Mucosa of descending colon (tissue), 3 donors: ENCODE results near the gene HIPK2. TPM values are rescaled to one million over a fixed set of nuclear protein-coding genes. Genes with fewer than 3 reads are reported as not detected.
A peak's percentile ranks its signal among the peaks of the same experiment; 100 is the strongest.

ENCODE experiments used
- ATAC-seq: fragments of 200-7000 bp; cut with Tn5 transposase; one replicate; pipeline ENCODE4 v1.9.1; 2020; ENCODE audit warnings: mild to moderate bottlenecking, moderate library complexity
- DNase-seq, 3 donors: peaks; one replicate each; pipeline ENCODE4 v3.0.0-alpha.2; 2020
- H3K36me3 ChIP-seq: fragments of 200-600 bp; one replicate; pipeline ENCODE4 v1.8.0; 2021; ENCODE audit warnings: low read depth, mild to moderate bottlenecking
- H3K4me1 ChIP-seq: fragments of 200-600 bp; one replicate; pipeline ENCODE4 v1.8.0; 2021; ENCODE audit warnings: low read depth, mild to moderate bottlenecking
- H3K4me3 ChIP-seq: fragments of 200-600 bp; one replicate; pipeline ENCODE4 v1.8.0; 2021; ENCODE audit warnings: mild to moderate bottlenecking
- H3K9me3 ChIP-seq: fragments of 200-600 bp; one replicate; pipeline ENCODE4 v1.8.0; 2021; ENCODE audit warnings: mild to moderate bottlenecking
- CTCF ChIP-seq: fragments of 200-600 bp; IDR thresholded peaks from one replicate; pipeline ENCODE4 v1.8.0; 2022; ENCODE audit warnings: antibody characterized with exemption, mild to moderate bottlenecking
- intact Hi-C, 2 donors: fragments of 100-400 bp; cut with DNase I in 1 of 2; cut with micrococcal nuclease in 1 of 2; formaldehyde crosslinking; loops; one replicate each; pipeline versions ENCODE4 v1.11.0 to v1.11.1; 2022; cut with DNase I, micrococcal nuclease
- total RNA-seq, 3 donors: library from RNA; stranded (reverse); fragmentation: NEBNext Ultra II Directional in 2 of 3; extraction: Animal tissue kit (Norgen Biotek cat#: 25700) in 2 of 3; gene quantifications; one replicate each; pipeline versions ENCODE4 v1.2.1 to v1.2.4, GENCODE V29; 2021 to 2023
- donor health status: DM: no; HTN: no; CAD: no; lungs with moderate emphysema.
- donor health status: DM: no; HTN: no; CAD: no.
- donor health status: DM: no; HTN: yes; CAD: no.

The HIPK2 gene
- total RNA-seq, 3 donors from 2014 or later: 29.9 to 63.6 (median 39.9) TPM

DNA sequence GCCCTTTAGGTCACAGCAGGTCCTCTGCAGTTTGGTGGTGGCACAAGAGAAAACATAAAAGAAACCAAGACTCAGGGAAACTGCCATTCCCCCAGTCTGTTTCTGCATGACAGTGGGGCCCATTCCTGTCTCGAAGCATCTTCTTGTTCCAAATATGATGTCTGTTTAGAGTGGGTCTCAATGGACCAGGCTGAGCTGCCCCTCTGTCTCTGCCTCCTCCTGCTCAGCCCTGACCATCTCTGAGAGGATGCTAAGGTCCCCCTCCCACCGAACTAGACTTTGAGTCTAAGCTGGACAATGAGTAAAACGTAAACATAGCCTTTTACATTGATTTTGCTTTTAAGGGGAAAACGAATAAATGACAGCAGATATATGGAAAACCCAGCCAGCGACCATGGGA lies 213.9 kb downstream of the HIPK2 start:
- no peaks in the 10 kb centered on the region for H3K36me3 ChIP-seq
- ATAC-seq (no peak), DNase-seq (no peak)
- intact Hi-C loops: no loop called here
- no peak overlapping the region for H3K4me3 ChIP-seq
- no peaks in the 10 kb centered on the region for H3K9me3 ChIP-seq
- no peaks in the 10 kb centered on the region for H3K4me1 ChIP-seq
- TF ChIP-seq CTCF: no peak

- Histone ChIP-seq H3K36me3 (no peaks in the 10 kb centered on the region), H3K4me3 (no peak overlapping the region), H3K9me3 (no peaks in the 10 kb centered on the region), H3K4me1 (peaks cover 4% of the 10 kb centered on the region)
- DNase-seq (no peak), ATAC-seq (no peak)
- intact Hi-C loops: no loop called here
- no peak for TF ChIP-seq CTCF
Observed at GRCh38 chr7:139562961-139563565, 214.7 kb downstream of the HIPK2 start.

- TF ChIP-seq CTCF: no peak
- no peak for ATAC-seq
- Histone ChIP-seq H3K4me1 (peaks cover 6% of the 10 kb centered on the region), H3K4me3 (no peak overlapping the region), H3K36me3 (no peaks in the 10 kb centered on the region), H3K9me3 (no peaks in the 10 kb centered on the region)
- intact Hi-C loops: no loop called here
- DNase-seq: no peak
Observed at GRCh38 chr7:139562491-139562890, 215.3 kb downstream of the HIPK2 start.

- peak; percentile 88 to 90 (median 89) for DNase-seq
- TF ChIP-seq CTCF: no peak
- Histone ChIP-seq H3K9me3 (no peaks in the 10 kb centered on the region), H3K4me3 (no peak overlapping the region), H3K36me3 (no peaks in the 10 kb centered on the region), H3K4me1 (peaks cover 6% of the 10 kb centered on the region)
- ATAC-seq: peak; percentile 90
- intact Hi-C loops: no loop called here
Observed at GRCh38 chr7:139560678-139561077, 217.1 kb downstream of the HIPK2 start.

DNA sequence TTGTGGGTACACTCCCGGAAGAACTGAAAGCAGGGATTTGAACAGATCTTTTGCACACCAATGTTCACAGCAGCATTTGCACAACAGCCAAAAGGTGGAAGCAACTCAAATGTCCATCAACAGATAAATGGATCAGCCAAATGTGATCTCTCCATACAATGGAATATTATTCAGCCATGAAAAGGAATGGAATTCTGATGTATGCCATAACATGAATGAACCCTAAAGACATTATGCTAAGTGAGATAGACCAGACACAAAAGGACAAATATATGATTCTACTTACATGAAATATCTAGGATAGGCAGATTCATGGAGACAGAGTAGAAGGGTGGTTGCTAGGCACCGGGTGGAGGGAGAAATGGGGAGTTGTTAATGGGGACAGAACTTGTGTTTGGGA lies 217.6 kb downstream of the HIPK2 start:
- Histone ChIP-seq H3K36me3 (no peaks in the 10 kb centered on the region), H3K4me1 (peaks cover 6% of the 10 kb centered on the region), H3K4me3 (no peak overlapping the region), H3K9me3 (no peaks in the 10 kb centered on the region)
- no peak for TF ChIP-seq CTCF
- ATAC-seq: no peak
- intact Hi-C loops: no loop called here
- no peak for DNase-seq
